BE2C (cell line): ENCODE data around the gene SNX32.

Experiments
- DNase-seq: peaks from one replicate; pipeline ENCODE4 v3.0.0-alpha.2; 2020
- H3K27me3 ChIP-seq: fragments of 250-450 bp; sonication (Bioruptor Pico); 2 replicates; pipeline ENCODE4 v1.5.1; 2020; ENCODE audit warnings: mild to moderate bottlenecking
- H3K36me3 ChIP-seq: fragments of 250-450 bp; sonication (Bioruptor Pico); 2 replicates; pipeline ENCODE4 v1.5.1; 2020; ENCODE audit warnings: mild to moderate bottlenecking
- H3K4me1 ChIP-seq: fragments of 250-450 bp; sonication (Bioruptor Pico); 2 replicates; pipeline ENCODE4 v1.5.1; 2020
- H3K4me3 ChIP-seq: 2 replicates; pipeline ENCODE4 v1.5.1; 2011; ENCODE audit warnings: low read depth, low read length
- H3K9me3 ChIP-seq: fragments of 250-450 bp; sonication (Bioruptor Pico); 2 replicates; pipeline ENCODE4 v1.5.1; 2020
- CTCF ChIP-seq: IDR thresholded peaks from 2 replicates; pipeline ENCODE4 v1.5.1; 2012; ENCODE audit warnings: mild to moderate bottlenecking, low read depth, low read length

The SNX32 gene

GRCh38 chr11:65788821-65789220, 44.9 kb upstream of the SNX32 start:
- no peak overlapping the region for H3K4me3 ChIP-seq
- no peaks in the 10 kb centered on the region for H3K9me3 ChIP-seq
- no peaks in the 10 kb centered on the region for H3K4me1 ChIP-seq
- H3K36me3 ChIP-seq, result no peaks in the 10 kb centered on the region
- DNase-seq, result no peak
- TF ChIP-seq CTCF, result no peak
- H3K27me3 ChIP-seq, result peaks cover 53% of the 10 kb centered on the region

- no peak overlapping the region for H3K4me3 ChIP-seq
- peaks cover 53% of the 10 kb centered on the region for H3K27me3 ChIP-seq
- H3K36me3 ChIP-seq, result no peaks in the 10 kb centered on the region
- DNase-seq, result no peak
- no peak for TF ChIP-seq CTCF
- H3K4me1 ChIP-seq, result no peaks in the 10 kb centered on the region
- no peaks in the 10 kb centered on the region for H3K9me3 ChIP-seq
These were observed 44.3 kb upstream of the SNX32 start for GRCh38 chr11:65789230-65790103.

- no peak for DNase-seq
- H3K9me3 ChIP-seq, result no peaks in the 10 kb centered on the region
- TF ChIP-seq CTCF, result no peak
- H3K4me1 ChIP-seq, result no peaks in the 10 kb centered on the region
- peaks cover 47% of the 10 kb centered on the region for H3K27me3 ChIP-seq
- no peaks in the 10 kb centered on the region for H3K36me3 ChIP-seq
- H3K4me3 ChIP-seq, result no peak overlapping the region
These were observed 43.5 kb upstream of the SNX32 start for GRCh38 chr11:65790104-65790901.

- Histone ChIP-seq H3K4me1 (no peaks in the 10 kb centered on the region), H3K27me3 (peaks cover 40% of the 10 kb centered on the region)
These were observed 42.7 kb upstream of the SNX32 start for GRCh38 chr11:65790902-65791650.

GRCh38 chr11:65791719-65792213, 42.0 kb upstream of the SNX32 start:
- Histone ChIP-seq H3K9me3 (no peaks in the 10 kb centered on the region), H3K27me3 (peaks cover 38% of the 10 kb centered on the region), H3K4me3 (no peak overlapping the region), H3K4me1 (no peaks in the 10 kb centered on the region), H3K36me3 (no peaks in the 10 kb centered on the region)
- no peak for DNase-seq
- TF ChIP-seq CTCF, result no peak

More at GRCh38 chr11:65790902-65791650, 42.7 kb upstream of the SNX32 start:
- no peaks in the 10 kb centered on the region for H3K36me3 ChIP-seq
- TF ChIP-seq CTCF, result no peak
- no peak for DNase-seq
- no peak overlapping the region for H3K4me3 ChIP-seq
- H3K9me3 ChIP-seq, result no peaks in the 10 kb centered on the region
